Measurements from ENCODE around the gene KDM1A.

GRCh38 chr1:23081376-23081775, 62.1 kb downstream of the KDM1A start:
- TF ChIP-seq CTCF (IDR thresholded peaks at IDR 0.05) (peak in 1 of 5 experiments; percentile 15), POLR2A (IDR thresholded peaks at IDR 0.05) (no peak)

Data from transverse colon (tissue), 3 donors.